Measurements from ENCODE around the gene MROH8.
A peak's percentile ranks its signal among the peaks of the same experiment; 100 is the strongest.

MROH8 gene

DNA sequence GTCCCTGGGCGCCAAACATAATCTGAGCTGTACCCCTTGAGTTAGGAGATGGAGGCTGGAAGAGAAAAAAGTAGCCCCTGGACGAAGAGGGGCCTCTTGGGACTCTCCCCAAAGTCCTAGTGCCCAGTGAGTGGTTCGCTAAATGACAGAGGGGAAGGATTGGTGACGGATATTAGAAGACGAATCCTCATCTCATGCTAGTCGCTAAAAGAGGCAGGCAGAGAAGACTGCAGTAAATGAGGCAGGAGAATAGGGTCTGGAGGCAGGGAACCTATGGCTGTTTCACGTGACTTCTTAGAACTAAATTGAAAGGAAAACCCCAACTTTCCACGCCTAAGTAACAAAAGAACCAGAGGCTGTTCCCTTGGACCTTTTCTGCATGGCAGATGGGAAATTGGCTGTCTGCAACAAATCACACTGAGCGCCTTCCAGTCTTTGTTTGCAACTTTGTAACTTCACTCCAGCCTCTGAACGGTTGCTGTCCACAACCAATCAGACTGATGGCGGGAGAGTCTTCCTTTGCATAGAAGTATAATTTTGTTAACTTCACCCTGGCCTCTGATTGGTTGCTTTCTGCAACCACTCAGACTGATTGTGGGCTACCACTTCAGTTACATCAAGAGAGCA is 82.8 kb downstream of the MROH8 start:
- DNase-seq (ENCODE audit: extremely low read depth, low read depth), result no peak
- TF ChIP-seq, protein P1, sequence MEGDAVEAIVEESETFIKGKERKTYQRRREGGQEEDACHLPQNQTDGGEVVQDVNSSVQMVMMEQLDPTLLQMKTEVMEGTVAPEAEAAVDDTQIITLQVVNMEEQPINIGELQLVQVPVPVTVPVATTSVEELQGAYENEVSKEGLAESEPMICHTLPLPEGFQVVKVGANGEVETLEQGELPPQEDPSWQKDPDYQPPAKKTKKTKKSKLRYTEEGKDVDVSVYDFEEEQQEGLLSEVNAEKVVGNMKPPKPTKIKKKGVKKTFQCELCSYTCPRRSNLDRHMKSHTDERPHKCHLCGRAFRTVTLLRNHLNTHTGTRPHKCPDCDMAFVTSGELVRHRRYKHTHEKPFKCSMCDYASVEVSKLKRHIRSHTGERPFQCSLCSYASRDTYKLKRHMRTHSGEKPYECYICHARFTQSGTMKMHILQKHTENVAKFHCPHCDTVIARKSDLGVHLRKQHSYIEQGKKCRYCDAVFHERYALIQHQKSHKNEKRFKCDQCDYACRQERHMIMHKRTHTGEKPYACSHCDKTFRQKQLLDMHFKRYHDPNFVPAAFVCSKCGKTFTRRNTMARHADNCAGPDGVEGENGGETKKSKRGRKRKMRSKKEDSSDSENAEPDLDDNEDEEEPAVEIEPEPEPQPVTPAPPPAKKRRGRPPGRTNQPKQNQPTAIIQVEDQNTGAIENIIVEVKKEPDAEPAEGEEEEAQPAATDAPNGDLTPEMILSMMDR (IDR thresholded peaks at IDR 0.05; ENCODE audit: low read depth, low read length, missing control alignments), result no peak
- peak overlapping the region; percentile 55 for H3K4me3 ChIP-seq (replicated peaks; ENCODE audit: low read depth, low read length)

DNA sequence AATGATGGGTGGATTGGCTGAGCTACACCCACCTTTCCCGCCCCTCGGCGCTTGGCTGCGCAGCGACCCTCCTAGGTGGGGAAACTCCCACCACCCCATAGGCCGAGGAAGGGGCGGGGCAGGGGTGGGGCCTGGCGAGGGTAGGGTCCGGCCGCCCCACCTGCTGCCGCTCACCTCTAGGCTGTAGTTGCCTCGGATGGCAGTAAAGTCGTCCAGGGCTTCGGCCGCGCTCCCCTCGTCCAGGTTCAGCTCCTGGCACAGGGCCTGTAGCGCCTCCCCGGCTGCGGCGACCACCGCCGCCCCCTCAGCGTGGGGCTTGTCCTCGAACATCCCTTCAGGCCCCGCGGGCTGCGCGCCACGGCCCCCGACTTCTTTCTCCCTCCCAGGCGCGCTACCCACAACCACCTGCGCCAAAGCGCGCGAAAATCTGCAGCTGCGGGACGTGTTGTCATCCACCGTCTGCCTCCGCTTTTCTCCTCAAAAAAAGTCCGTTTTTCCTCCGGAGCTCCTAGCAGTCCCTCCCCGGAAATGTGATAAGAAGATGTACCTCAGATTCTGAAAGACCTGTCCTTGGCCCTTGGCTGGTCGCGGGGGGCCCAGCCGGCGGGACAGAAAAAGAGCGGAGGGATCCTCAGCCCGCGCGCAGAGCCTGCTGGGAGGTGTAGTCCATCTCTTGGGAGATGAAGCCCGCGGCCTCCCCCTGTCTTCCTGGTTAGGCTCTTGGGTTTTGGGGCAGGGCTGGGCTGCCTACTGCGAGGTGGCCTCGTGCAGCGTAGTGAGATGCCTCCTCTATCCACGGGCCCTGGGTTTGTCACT is 83.5 kb downstream of the MROH8 start, which contains the start of gene RBL1:
Gene RBL1, minus strand, starts transcription at position 399 of the 816 bp plus-strand sequence. Its CDS starts 69 bp downstream, at position 330.
- TF ChIP-seq, protein P1 (IDR thresholded peaks at IDR 0.05; ENCODE audit: low read depth, low read length, missing control alignments), result peak; percentile 44
- H3K4me3 ChIP-seq (replicated peaks; ENCODE audit: low read depth, low read length), result peak within 1 kb of the TSS; percentile 55
- DNase-seq (ENCODE audit: extremely low read depth, low read depth), result peak; percentile 31

DNA sequence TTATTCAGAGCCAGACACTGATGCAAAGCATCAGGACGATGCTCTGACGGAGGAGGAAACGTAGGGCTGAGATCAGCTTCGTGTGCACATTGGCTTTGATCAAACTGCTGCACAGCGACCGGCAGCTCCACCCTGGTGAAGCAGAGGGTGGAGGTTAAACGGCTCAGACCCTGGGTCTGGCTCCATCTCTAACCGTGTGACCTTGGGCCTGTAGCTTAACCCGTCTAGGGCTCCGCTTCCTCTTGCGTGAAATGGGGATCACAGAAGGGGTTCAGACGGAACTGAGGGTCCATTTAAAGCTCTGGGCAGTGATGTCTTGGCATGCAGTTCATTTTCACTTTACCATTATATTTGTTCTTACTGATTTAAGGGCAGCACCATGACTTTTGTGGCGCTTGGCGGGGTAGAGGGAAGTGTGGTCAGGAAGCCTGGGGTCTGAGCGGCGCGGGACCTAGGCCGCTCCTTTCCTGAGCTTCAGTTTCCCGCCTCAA is 84.2 kb downstream of the MROH8 start:
- TF ChIP-seq, protein P1 (IDR thresholded peaks at IDR 0.05; ENCODE audit: low read depth, low read length, missing control alignments), result no peak
- no peak for DNase-seq (ENCODE audit: extremely low read depth, low read depth)
- peak overlapping the region; percentile 55 for H3K4me3 ChIP-seq (replicated peaks; ENCODE audit: low read depth, low read length)

DNA sequence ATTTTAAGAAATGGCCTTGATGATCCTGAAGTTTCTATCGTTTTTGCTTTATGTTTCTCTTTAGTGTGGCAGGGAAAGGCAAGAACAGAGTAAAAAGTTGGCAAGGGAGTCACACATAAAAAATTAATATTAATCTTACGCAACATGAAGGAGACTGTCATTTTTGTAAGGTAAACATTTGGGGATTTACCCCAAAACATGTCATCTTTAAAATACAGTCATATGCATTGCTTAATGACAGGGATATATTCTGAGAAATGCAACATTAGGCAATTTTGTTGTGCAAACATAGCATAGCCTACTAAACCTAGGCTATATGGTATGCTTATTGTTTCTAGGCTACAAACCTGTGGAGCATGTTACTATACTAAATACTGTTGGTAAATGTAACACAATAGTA is 88.9 kb downstream of the MROH8 start:
- H3K4me3 ChIP-seq (replicated peaks; ENCODE audit: low read depth, low read length), result no peak overlapping the region
- TF ChIP-seq, protein P1 (IDR thresholded peaks at IDR 0.05; ENCODE audit: low read depth, low read length, missing control alignments), result no peak
- no peak for DNase-seq (ENCODE audit: extremely low read depth, low read depth)

GRCh38 chr20:37081717-37082289 is 97.5 kb downstream of the MROH8 start:
- no peak for DNase-seq (ENCODE audit: extremely low read depth, low read depth)

GRCh38 chr20:37077009-37077408 is 102.3 kb downstream of the MROH8 start:
- no peak for DNase-seq (ENCODE audit: extremely low read depth, low read depth)
- H3K4me3 ChIP-seq (replicated peaks; ENCODE audit: low read depth, low read length), result no peak overlapping the region
- TF ChIP-seq, protein P1 (IDR thresholded peaks at IDR 0.05; ENCODE audit: low read depth, low read length, missing control alignments), result no peak

More at GRCh38 chr20:37081717-37082289, 97.5 kb downstream of the MROH8 start:
- TF ChIP-seq, protein P1 (IDR thresholded peaks at IDR 0.05; ENCODE audit: low read depth, low read length, missing control alignments), result peak; percentile 46
- no peak overlapping the region for H3K4me3 ChIP-seq (replicated peaks; ENCODE audit: low read depth, low read length)
